ENCODE results near the gene GLYR1.
"Not testable (repeated sequence)": the region's sequence is repeated elsewhere in the genome, so short reads cannot be mapped to it uniquely, and the experiment has no call there.

GRCh38 chr16:4896761-4897160 is 49.7 kb upstream of the GLYR1 start:
- TF ChIP-seq, protein P1, sequence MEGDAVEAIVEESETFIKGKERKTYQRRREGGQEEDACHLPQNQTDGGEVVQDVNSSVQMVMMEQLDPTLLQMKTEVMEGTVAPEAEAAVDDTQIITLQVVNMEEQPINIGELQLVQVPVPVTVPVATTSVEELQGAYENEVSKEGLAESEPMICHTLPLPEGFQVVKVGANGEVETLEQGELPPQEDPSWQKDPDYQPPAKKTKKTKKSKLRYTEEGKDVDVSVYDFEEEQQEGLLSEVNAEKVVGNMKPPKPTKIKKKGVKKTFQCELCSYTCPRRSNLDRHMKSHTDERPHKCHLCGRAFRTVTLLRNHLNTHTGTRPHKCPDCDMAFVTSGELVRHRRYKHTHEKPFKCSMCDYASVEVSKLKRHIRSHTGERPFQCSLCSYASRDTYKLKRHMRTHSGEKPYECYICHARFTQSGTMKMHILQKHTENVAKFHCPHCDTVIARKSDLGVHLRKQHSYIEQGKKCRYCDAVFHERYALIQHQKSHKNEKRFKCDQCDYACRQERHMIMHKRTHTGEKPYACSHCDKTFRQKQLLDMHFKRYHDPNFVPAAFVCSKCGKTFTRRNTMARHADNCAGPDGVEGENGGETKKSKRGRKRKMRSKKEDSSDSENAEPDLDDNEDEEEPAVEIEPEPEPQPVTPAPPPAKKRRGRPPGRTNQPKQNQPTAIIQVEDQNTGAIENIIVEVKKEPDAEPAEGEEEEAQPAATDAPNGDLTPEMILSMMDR (IDR thresholded peaks at IDR 0.05) = not testable (repeated sequence)
- not testable (repeated sequence) for TF ChIP-seq EZH2 (IDR thresholded peaks at IDR 0.05; ENCODE audit: borderline replicate concordance, insufficient read depth, low read depth, low read length, poor library complexity, severe bottlenecking)

All from B cell (primary cell).